GM21381 (cell line): ENCODE measurements around the gene PPP1R13L.

Experiments
- ATAC-seq: cut with Tn5 transposase; IDR thresholded peaks from one replicate; pipeline ENCODE4 v1.9.1; 2021; ENCODE audit warnings: mild to moderate bottlenecking, moderate library complexity; ENCODE audit not compliant: unreplicated experiment

Gene PPP1R13L, protein sequence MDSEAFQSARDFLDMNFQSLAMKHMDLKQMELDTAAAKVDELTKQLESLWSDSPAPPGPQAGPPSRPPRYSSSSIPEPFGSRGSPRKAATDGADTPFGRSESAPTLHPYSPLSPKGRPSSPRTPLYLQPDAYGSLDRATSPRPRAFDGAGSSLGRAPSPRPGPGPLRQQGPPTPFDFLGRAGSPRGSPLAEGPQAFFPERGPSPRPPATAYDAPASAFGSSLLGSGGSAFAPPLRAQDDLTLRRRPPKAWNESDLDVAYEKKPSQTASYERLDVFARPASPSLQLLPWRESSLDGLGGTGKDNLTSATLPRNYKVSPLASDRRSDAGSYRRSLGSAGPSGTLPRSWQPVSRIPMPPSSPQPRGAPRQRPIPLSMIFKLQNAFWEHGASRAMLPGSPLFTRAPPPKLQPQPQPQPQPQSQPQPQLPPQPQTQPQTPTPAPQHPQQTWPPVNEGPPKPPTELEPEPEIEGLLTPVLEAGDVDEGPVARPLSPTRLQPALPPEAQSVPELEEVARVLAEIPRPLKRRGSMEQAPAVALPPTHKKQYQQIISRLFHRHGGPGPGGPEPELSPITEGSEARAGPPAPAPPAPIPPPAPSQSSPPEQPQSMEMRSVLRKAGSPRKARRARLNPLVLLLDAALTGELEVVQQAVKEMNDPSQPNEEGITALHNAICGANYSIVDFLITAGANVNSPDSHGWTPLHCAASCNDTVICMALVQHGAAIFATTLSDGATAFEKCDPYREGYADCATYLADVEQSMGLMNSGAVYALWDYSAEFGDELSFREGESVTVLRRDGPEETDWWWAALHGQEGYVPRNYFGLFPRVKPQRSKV

DNA sequence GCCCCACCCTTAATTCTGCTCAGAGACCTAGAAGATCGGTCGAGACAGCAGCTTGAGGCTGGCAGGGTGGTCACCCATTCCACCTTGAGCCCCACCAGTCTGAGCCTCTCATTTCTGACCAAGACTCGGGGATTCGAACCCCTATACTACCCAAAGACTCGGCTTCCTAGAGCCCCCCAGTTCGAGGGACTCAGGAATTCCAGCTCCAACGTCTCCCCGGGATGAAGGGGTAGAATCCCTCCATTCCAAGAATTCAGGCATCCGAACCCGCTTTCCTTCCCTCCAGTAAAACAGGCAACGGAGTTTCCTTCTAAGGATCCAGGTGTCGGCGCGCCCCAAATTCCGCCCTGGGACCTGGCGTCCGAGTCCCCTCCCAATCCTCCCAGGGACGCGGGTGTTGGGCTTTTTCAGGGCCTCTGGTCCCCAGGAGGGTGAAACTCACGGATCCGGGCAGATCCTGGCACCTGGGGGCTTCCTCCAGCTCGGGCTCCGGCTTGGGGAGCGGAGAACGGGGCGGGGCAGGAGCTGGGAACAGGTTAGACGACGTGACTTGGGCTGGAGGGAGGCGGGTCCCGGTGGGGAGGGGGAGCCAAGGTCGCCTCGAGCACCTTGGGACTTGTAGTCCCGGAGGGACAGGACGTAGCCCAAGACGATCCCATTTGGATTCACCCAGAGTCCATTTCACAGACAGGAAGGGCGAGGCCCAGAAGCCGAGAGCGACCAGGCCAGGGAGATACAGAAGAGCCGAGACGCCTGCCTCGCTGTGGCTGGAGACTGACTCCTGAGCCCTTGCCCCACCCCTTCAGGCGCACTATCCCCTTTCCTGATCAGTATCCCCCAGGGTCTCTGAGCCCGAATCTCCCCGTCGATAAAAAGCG is at the start of gene PPP1R13L:
PPP1R13L (minus strand) TSS at position 513 of the 878 bp plus-strand sequence. CDS start 6,751 bp downstream, outside the sequence.
- peak; percentile 32 for ATAC-seq

GRCh38 chr19:45451850-45452387 is 47.0 kb upstream of the PPP1R13L start:
- ATAC-seq, result no peak

DNA sequence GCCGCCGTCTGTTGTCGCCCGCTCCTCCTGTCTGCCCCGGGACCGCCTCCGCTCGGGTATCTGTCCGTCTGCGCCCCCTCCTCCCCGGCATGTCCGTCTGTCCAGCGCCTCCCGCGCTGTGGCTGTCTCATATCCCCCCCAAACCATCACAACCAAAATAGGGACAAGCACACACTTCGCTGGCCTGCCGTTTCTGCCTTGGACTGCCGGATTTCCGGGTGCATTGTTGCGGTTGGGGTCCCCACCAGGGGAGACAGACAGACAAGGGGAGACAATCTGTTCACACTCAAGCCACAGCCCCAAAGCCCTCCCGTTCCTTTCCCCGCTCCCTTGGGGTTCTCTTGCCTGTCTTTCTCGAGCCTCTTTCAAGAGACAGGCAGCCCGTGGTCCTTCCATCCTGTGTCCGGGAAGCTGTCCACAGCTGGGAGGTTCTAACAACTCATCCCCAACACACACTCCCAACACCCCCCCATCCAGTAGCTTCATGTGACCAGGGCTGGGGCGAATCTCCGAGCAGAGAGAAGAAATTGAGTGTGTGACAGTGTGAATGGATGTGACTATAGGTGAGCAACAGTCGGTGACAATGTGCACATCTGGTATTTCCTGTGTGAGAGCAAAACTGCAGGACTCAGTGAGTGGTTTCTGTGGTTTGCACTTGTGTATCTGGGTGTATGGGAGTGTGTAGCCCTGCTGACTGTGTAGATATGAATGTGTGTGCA is 46.4 kb upstream of the PPP1R13L start:
- ATAC-seq, result peak; percentile 13

DNA sequence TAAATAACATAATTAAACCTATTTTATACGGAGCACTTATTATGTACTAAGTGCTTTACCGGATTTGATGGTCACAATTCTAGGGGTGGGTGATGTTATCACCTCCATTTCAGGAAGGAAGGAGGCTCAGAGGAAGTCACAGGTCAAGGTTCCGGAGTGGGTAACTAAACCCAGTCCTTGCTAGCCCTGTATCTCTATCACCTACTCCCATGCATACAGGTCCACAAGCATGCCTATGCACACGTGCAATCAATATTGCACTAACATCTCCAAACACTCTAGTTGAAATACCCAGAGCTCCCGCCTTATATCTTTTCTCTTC is 45.1 kb upstream of the PPP1R13L start:
- ATAC-seq, result peak; percentile 10

DNA sequence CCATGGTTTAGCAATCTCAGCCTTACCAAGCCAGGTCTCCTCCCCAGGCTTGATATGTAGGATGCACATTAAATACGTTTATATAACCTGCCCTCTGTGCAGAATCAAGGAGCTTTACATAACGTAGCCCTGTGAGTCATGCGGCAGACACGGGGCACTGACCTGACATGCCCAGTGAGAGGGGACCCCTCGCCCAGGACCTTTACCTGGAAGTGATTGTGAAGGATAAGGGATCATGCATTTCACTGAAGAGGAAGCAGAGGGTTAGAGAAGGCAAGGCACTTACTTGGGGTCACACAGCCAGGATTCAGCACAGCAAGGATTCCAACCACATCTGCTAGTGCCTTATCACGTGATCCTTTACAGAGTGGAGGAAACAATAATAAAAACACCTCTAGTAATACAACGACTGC is 44.0 kb upstream of the PPP1R13L start:
- ATAC-seq, result no peak

DNA sequence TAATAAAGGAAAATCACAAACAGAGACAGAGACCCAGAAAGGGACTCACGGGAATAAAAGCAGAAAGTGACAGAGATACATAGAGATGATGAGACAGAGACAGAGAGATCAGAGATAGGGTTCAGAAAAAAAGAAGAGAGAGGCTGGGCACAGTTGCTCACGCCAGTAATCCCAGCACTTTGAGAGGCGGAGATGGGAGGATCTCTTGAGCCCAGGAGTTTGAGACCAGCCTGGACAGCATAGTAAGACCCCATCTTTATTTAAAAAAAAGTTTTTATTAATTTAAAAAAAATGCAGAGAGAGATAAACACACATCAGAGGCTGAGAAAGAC is 43.5 kb upstream of the PPP1R13L start:
- no peak for ATAC-seq

DNA sequence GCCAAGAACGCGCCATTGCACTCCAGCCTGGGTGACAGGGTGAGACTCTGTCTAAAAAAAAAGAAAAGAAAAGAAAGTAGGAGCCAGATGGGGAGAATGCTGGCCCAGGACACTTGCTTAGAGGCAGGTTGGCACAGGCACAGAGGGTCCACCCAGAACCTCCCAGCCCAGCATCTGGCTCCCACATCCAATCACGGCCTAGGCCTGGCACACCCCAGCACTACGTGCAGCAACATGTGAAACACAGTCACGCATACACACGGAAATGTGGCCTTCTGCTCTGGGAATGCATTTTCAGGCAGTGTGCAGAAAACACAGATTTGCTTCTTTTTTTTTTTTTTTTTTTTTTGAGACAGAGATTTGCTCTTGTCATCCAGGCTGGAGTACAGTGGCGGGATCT is 42.1 kb upstream of the PPP1R13L start:
- ATAC-seq, result no peak

GRCh38 chr19:45446295-45446694 is 41.4 kb upstream of the PPP1R13L start:
- no peak for ATAC-seq

DNA sequence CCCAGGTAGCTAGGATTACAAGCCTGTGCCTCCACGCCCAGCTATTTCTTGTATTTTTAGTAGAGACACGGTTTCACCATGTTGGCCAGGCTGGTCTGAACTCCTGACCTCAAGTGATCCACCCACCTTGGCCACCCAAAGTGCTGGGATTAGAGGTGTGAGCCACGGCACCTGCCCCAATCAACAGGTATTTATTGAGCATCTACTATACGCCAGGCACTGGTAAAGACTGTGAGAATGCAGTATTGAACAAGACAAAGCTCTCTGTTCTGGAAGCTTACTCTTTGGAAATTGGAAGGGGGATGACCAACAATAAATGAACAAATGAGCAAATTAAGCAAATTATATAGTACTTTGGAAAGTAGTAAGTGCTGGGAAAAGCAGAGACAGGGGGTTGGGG is 40.3 kb upstream of the PPP1R13L start:
- ATAC-seq, result no peak

DNA sequence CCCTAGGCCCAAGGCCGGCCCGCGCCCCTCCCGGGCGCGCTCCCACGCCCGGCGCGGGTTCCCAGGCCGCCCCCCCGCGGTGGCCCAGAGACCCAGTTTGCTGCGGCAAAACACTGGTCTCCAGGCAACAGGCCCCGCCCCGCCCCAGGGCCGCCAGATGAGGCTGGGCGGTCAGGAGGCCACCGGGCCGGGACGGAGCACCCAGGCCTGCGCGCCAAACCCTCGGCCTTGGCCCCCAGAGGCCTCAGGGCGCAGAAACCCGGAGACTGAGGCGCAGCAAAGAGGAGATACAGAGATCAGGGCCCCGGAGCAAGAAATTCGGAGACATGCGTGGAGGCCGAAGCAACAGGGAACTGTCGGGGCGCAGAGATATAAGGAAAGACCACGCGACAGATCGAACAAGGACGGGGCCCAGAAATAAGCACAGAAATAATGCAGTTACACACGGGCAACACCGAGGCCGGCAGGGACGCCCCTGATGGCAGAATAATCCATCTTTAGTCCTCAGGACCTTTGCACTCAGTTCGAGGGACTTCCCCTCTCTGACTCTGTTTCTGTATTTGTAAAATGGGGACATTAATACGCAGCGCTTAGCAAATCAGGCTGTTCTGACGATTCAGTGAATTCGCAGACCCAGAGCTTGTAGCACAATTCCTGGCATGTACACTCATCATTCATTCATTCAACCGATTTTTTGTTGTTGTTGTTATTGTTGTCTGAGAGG is 39.6 kb upstream of the PPP1R13L start:
- ATAC-seq, result peak; percentile 57

- no peak for ATAC-seq
Observed at GRCh38 chr19:45443462-45444317, 38.8 kb upstream of the PPP1R13L start.

DNA sequence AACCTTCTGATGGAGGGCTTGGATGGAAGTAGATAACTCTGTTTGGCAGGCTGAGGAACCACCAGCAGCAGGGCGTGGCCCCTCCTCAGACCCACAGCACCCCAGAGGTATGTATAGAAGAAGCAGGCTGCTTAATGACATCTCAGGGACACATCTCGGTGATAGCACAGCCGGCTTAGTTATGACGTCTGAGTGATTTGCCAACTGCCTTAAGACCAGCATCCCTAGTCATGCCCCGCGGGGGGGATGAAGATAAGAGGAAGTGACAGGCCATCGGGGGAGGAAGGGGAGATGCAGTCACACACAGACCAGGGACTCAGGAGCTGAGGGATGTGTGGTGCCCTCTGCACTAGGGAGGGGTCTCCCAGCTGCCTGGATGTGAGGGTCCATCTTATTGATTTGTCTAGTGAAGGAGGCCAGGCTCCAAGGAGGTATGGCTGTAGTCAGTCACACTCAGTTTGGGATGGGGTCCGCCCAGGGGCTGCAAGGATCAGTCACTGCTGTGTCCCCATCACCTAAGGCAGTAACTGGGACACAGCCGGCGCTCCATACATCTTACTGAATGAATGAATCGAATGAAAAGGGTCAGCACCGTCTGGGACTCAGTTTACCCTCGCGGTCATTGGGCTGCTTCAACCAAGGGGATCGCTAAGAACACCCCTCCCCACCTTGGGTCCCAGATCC is 38.1 kb upstream of the PPP1R13L start:
- no peak for ATAC-seq

DNA sequence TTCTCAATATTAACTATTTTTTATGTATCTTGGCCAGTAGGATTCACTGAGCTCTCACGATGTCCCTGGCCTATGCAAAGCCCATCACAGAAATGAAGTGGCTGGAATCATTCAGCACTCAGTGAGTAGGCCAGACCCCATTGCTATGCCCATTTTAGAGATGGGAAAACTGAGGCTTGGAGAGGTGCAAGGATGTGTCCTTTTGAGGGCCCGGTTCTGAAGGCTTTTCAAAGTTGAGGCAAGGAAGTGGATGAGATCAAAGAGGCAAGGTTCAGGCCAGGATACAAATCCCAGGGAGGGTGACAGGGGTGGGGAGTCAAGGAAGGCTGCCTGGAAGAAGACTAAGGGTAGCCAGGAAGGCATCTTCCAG is 37.5 kb upstream of the PPP1R13L start:
- ATAC-seq, result no peak

DNA sequence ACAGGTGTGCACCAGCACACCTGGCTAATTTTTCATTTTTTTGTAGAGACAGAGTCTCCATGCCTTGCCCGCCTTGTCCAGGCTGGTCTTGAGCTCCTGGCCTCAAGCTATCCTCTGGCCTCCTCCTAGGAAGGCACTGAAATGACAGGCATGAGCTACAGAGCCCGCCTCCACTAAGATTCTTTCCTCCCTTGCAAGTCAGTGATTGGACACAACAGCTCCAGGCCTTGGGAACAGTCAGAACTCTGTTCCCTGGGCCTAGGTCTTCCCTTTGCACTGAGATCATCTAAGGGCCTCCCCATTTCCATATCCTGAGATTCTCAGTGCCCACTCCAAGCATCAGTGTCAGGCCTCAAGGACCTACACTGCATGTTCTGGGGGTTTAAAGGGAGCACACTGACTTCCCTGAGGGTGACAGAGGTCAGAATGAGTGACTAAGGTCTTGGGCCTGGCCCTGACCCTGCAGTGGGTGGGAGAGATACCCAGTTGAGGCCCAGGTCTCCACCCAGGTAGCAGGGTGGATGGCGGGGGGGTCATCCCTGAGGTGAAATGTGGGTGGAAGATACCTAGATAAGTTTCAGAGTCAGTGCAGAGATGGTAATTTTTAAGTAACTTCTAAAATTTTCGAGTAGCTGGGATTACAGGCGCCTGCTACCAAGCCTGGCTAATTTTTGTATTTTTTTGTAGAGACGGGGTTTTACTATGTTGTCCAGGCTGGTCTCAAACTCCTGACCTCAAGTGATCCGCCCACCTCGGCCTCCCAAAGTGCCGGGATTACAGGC is 36.2 kb upstream of the PPP1R13L start:
- no peak for ATAC-seq

GRCh38 chr19:45440259-45440638 is 35.4 kb upstream of the PPP1R13L start:
- ATAC-seq, result no peak

DNA sequence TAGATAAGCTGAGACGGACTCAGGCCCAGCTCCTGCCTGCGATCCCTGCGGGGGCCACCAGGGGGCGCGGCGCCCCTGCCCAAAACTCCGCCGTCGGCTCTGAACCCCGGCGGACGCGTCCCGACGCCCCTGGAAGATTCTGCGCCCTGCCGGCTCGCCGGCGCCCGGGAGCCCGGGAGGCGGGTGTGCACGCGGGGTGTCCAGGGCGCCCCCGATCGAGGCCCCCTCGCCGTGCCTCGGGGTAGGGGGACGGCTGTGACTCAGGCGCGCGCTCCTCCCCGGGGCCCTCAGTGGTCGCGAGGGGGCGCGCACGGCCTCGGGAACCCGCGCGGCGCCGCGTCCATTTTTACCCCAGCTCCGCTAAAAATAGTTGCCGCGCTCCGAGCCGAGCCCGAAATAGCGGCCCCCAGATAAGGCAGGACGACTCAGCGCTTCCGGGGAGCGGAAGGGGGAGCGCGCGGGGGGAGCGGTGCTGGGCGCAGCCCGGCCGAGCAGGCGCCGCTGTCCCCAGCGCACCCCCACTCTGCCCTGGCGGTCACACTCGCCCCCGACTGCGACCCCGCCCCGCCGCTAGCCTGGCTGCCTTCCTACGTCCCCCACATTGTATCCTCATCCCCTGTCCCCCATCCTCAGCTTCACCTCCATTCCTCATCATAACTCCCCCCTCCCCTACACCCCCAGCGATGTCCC is 34.8 kb upstream of the PPP1R13L start:
- peak; percentile 43 for ATAC-seq

- no peak for ATAC-seq
Observed at GRCh38 chr19:45439190-45439568, 34.3 kb upstream of the PPP1R13L start.
